ENCODE results near the gene SMYD3. TPM values are rescaled to one million over a fixed set of nuclear protein-coding genes. Genes with fewer than 3 reads are reported as not detected.

The SMYD3 gene
- total and polyA plus RNA-seq, 2 donors (not counting 1 experiment from before 2014, with no cell fraction given) = 9.7 to 37.2 TPM

DNA sequence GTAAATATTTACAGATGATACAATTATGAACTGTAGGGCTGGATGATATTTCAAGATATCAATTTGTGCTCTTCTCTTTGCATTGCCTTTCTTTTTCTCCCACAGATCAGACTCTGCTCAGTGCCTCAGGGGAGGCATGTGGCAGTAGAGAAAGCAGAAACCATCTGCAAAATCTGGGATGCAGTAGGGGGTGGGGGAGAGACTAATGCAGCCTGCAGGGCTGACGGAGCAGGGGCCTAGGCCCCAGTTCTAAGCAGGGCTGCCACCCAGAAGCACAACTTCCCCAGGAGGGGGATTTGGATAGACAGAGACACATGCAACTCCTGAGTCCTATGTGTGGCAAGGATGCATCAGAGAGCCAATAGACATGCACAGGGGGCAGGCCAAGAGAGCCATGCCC lies 511.6 kb downstream of the SMYD3 start:
- ChIA-PET CTCF (no interaction called here), POLR2A (no interaction called here)
- no peak overlapping the region for H2AFZ ChIP-seq (ENCODE audit: insufficient read depth, low read depth, low read length, poor library complexity, severe bottlenecking)
- H3K36me3 ChIP-seq (replicated peaks in 1 of 2; ENCODE audit: control extremely low read depth in 1 of 2, control insufficient read depth in 1 of 2, extremely low read depth in 1 of 2, insufficient read depth in 2 of 2, low read length in 1 of 2) = no peaks in the 10 kb centered on the region
- ATAC-seq (ENCODE audit: low read depth) (no peak), DNase-seq (no peak)
- no peaks in the 10 kb centered on the region for H3K79me2 ChIP-seq (ENCODE audit: control insufficient read depth, insufficient read depth, low read length)
- H3K4me3 Mint-ChIP-seq = no peak overlapping the region
- intact Hi-C loops (cut with micrococcal nuclease) = no loop called here
- H3K9ac ChIP-seq (ENCODE audit: low read length) = no peak overlapping the region
- TF ChIP-seq, protein P1, sequence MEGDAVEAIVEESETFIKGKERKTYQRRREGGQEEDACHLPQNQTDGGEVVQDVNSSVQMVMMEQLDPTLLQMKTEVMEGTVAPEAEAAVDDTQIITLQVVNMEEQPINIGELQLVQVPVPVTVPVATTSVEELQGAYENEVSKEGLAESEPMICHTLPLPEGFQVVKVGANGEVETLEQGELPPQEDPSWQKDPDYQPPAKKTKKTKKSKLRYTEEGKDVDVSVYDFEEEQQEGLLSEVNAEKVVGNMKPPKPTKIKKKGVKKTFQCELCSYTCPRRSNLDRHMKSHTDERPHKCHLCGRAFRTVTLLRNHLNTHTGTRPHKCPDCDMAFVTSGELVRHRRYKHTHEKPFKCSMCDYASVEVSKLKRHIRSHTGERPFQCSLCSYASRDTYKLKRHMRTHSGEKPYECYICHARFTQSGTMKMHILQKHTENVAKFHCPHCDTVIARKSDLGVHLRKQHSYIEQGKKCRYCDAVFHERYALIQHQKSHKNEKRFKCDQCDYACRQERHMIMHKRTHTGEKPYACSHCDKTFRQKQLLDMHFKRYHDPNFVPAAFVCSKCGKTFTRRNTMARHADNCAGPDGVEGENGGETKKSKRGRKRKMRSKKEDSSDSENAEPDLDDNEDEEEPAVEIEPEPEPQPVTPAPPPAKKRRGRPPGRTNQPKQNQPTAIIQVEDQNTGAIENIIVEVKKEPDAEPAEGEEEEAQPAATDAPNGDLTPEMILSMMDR (IDR thresholded peaks at IDR 0.05) = no peak
- TF ChIP-seq EZH2 (IDR thresholded peaks at IDR 0.05; ENCODE audit: borderline replicate concordance, insufficient read depth, low read depth, low read length, poor library complexity, severe bottlenecking) = no peak
- H3K4me2 ChIP-seq (replicated peaks; ENCODE audit: low read depth, low read length, poor library complexity, severe bottlenecking) = no peak overlapping the region
- H3K4me3 ChIP-seq (ENCODE audit: control extremely low read depth in 1 of 5, extremely low read depth in 1 of 5, insufficient read depth in 1 of 5, low read depth in 2 of 5, low read length in 4 of 5) = no peak overlapping the region
- peaks cover 0 to 3% of the 10 kb centered on the region in 2 donors for H3K4me1 ChIP-seq (ENCODE audit: control insufficient read depth in 2 of 2, insufficient read depth in 2 of 2, low read length in 2 of 2)
- no peaks in the 10 kb centered on the region for H4K20me1 ChIP-seq (ENCODE audit: control insufficient read depth, insufficient read depth, low read length, poor library complexity, severe bottlenecking)
- no peaks in the 10 kb centered on the region for H3K9me3 ChIP-seq (ENCODE audit: control extremely low read depth in 1 of 3, control insufficient read depth in 2 of 3, insufficient read depth in 1 of 3, low read length in 2 of 3)
- H3K9me3 Mint-ChIP-seq (ENCODE audit: insufficient read depth) = no peaks in the 10 kb centered on the region
- no peaks in the 10 kb centered on the region for H3K27me3 Mint-ChIP-seq
- H3K27me3 ChIP-seq (replicated peaks in 1 of 4; ENCODE audit: control extremely low read depth in 1 of 4, control insufficient read depth in 3 of 4, insufficient read depth in 4 of 4, low read length in 3 of 4) = no peaks in the 10 kb centered on the region
- peaks cover 12% of the 10 kb centered on the region for H3K4me1 Mint-ChIP-seq
- no peak overlapping the region for H3K27ac Mint-ChIP-seq
- no peak overlapping the region for H3K27ac ChIP-seq (ENCODE audit: low read length in 2 of 2)
- WGBS (ENCODE audit: insufficient coverage) = 100% methylated on average over 1 of the region's 1 CpG

DNA sequence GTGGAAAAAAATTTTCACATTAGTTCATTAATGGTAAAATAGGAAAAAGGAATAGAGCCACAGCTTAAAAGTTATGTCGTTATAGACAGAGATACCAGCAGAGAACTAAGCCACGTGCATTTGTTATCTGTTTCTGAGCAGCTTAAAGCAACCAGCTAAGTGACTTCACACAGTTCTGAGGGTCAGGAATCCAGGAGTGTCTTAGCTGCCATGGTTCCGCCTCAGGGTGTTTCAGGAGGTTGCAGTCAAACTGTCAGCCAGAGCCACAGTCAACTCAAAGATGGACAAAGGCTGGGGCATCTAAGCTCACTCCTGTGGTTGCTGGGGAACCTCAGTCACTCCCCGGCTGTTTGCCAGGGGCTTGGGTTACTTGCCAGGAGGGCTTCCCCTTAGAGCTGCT lies 515.8 kb downstream of the SMYD3 start:
- DNase-seq (no peak), ATAC-seq (ENCODE audit: low read depth) (no peak)
- H3K9me3 ChIP-seq (ENCODE audit: control extremely low read depth in 1 of 3, control insufficient read depth in 2 of 3, insufficient read depth in 1 of 3, low read length in 2 of 3) = no peaks in the 10 kb centered on the region
- peaks cover 0 to 7% of the 10 kb centered on the region in 2 donors for H3K4me1 ChIP-seq (ENCODE audit: control insufficient read depth in 2 of 2, insufficient read depth in 2 of 2, low read length in 2 of 2)
- TF ChIP-seq, protein P1 (IDR thresholded peaks at IDR 0.05) = no peak
- TF ChIP-seq EZH2 (IDR thresholded peaks at IDR 0.05; ENCODE audit: borderline replicate concordance, insufficient read depth, low read depth, low read length, poor library complexity, severe bottlenecking) = no peak
- H3K4me2 ChIP-seq (replicated peaks; ENCODE audit: low read depth, low read length, poor library complexity, severe bottlenecking) = no peak overlapping the region
- H3K9ac ChIP-seq (ENCODE audit: low read length) = no peak overlapping the region
- H3K79me2 ChIP-seq (ENCODE audit: control insufficient read depth, insufficient read depth, low read length) = no peaks in the 10 kb centered on the region
- Mint-ChIP-seq H3K27me3 (no peaks in the 10 kb centered on the region), H3K4me3 (no peak overlapping the region), H3K4me1 (peaks cover 3% of the 10 kb centered on the region), H3K9me3 (ENCODE audit: insufficient read depth) (no peaks in the 10 kb centered on the region), H3K27ac (no peak overlapping the region)
- intact Hi-C loops (cut with micrococcal nuclease) = no loop called here
- CTCF ChIA-PET = no interaction called here
- H3K4me3 ChIP-seq (ENCODE audit: control extremely low read depth in 1 of 5, extremely low read depth in 1 of 5, insufficient read depth in 1 of 5, low read depth in 2 of 5, low read length in 4 of 5) = no peak overlapping the region
- no peak overlapping the region for H2AFZ ChIP-seq (ENCODE audit: insufficient read depth, low read depth, low read length, poor library complexity, severe bottlenecking)
- H3K27me3 ChIP-seq (replicated peaks in 1 of 4; ENCODE audit: control extremely low read depth in 1 of 4, control insufficient read depth in 3 of 4, insufficient read depth in 4 of 4, low read length in 3 of 4) = no peaks in the 10 kb centered on the region
- no peaks in the 10 kb centered on the region for H4K20me1 ChIP-seq (ENCODE audit: control insufficient read depth, insufficient read depth, low read length, poor library complexity, severe bottlenecking)
- POLR2A ChIA-PET = no interaction called here
- no peaks in the 10 kb centered on the region for H3K36me3 ChIP-seq (replicated peaks in 1 of 2; ENCODE audit: control extremely low read depth in 1 of 2, control insufficient read depth in 1 of 2, extremely low read depth in 1 of 2, insufficient read depth in 2 of 2, low read length in 1 of 2)
- H3K27ac ChIP-seq (ENCODE audit: low read length in 2 of 2) = no peak overlapping the region
- WGBS (ENCODE audit: insufficient coverage) = 94% methylated on average over 4 of the region's 4 CpGs
